ENCODE data around the gene PLPPR1. TPM values are rescaled to one million over a fixed set of nuclear protein-coding genes. Genes with fewer than 3 reads are reported as not detected.

The PLPPR1 gene
- total RNA-seq, 1 donor from 2014 or later, result not detected

DNA sequence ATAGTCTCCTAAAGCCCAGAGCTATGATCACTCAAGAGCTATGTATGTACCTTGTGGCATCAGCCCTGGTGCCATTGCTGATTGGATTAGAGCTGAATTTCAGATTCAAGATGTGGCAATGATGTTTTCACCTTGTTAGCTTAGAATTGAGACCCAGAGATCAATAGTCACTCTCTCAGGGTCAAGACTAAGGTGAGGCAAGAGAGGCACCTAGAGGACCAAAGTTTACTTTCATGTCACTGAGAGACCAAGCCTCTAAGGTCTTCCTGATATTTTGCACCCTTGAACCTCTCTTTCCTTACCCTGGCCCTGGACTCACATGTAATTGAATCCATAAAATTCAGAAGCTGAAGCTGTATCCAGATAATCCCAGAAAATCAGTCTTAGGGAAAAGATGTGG, 313.4 kb downstream of the PLPPR1 start:
- no peak for DNase-seq (ENCODE audit: low spot score)

DNA sequence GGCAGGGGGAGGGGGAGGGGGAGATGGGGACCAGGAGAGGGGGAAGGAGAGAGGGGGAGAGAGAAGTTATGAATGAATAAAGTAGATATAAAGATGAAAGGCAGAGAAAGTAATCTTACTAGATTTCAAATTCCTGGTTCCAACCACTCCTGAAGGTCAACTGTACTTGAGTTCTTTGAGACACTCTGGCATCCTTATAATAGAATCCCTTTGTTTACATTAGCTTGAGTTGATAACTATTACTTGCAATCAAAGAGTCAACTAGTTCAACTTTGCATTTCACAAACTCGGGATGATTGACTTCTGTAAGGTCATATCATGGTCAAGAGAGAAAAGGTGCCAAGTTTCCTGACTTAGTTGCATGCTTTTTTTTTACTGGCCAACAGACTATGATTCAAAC, 314.1 kb downstream of the PLPPR1 start:
- no peak for DNase-seq (ENCODE audit: low spot score)

DNA sequence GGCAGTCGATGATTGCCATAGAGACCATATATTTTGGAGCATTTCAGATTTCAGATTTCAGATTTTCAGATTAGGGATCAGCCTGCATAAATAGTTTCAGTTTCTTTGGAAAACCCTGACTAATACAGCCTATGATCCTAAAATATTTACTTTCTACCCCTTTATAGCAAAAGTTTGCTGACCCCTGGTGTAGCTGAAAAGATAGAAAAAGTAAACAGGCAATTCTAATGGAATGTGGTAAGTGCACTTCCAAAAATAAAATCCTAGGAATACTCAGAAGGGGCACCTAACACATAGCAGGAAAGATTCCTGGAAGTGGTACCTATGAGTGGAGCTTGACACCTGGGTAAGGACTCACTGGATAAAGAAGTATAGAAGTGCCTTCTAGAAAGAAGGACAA, 321.8 kb downstream of the PLPPR1 start:
- no peak for DNase-seq (ENCODE audit: low spot score)

DNA sequence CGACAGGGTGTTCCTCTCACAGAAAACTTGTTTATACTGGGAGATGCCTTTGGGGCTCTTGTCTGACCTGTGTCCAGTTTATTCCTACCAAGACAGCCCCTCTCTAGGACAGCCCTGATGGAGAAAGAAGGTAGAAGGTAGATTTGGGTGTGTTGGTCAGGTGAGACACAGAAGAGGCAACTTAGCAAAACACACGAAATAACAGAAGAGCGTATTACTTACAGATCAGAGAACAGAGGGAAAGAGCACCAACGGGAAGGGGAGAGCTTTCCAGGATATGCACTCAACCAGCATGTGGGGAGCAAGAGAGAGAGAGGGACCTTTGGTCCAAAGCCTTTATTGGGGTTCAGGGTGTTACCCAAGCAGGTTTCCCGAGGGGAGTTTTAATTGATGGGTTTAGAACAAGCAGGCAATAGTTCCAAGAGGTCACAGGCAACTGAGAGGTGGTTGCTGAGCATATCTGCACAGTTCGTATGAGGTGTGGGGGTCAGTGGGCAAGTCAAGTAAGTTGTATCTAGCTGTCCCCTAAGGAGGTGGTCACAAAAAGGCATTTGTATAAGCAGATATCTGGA, 324.5 kb downstream of the PLPPR1 start:
- no peak for DNase-seq (ENCODE audit: low spot score)

DNA sequence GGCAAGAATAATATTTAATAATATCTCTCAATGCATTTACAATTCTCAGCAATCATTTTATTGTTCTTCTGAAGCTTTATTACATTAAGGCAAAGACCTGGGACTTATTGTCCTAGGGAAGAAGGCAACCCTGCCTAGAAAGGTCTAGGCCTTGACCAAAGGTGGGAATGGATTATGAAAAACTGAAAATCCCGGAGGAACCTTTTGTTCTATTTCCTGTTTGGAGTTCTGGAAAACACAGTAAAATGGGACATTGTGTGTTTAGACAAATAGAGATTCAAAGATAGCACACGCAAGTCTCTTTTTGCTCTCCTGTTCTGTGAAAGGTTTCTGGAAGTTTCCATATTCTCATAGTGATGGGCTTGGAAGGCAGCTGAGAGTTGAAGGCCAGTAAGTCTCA, 325.2 kb downstream of the PLPPR1 start:
- no peak for DNase-seq (ENCODE audit: low spot score)

DNA sequence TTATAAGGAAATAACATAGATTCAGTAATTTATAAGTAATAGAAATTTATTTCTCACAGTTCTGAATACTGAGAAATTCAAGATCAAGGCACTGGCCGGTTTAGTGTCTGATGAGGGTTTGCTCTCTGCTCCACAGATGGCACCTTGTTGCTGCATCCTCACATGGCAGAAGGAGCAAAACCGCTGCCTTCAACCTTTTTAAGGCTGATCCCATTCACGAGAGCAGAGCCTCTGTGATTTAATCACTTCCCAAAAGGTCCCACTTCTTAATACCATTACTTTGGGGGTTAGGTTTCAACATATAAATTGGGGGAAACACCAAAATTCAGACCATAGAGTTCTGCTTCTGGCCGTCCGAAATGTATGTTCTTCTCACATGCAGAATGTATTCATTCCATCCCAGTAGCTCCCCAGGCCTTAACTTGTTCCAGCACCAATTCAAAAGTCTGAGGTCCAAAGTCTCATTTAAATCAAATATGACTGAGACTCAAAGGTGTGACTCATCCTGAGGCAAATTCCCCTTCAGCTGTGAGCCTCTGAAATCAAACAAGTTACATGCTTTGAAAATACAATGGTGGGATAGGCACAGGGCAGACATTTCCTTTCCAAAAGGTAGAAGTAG, 325.7 kb downstream of the PLPPR1 start:
- DNase-seq (ENCODE audit: low spot score), result no peak

DNA sequence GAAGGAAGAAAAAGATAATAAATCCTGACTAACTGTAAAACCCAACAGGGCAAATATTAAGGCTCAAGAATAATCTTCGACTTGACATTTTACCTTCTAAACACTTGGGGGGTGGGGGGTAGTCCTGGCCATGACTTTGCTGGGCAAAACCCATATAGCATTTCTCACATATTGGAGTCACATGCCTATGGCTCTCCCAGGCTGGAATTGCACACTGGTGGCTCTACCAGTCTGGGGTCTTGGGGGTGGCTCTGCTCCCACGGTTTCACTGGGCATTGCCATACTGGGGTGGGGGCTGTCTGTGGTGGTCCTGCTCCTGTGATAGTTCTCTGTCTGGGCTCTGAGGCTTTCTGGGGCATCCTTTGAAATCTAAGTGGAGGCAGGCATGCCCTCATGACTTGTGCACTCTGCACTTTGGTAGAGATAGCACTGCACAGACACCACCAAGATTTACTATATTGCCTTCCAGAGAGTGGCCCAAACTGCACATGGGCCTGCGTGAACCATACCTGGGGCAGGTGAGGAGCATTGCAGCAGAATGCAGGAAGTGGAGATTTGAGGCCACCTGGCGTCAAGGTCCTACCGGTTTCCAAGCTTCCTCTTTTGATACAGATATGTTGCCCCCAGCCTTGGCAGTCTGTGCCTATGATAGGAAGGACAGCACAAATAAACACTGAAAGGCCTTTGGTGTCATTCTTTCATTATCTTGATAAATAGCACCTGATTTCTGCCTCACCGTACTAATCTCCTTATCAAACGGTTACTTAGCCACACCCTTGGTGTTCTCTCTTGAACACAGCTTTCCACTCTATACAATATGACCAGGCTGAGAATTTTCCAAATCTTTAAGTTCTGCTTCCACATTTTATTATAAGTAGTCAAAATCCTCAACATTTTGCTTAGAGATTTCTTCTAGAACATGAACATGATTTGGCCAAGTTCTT, 326.5 kb downstream of the PLPPR1 start:
- DNase-seq (ENCODE audit: low spot score), result no peak

DNA sequence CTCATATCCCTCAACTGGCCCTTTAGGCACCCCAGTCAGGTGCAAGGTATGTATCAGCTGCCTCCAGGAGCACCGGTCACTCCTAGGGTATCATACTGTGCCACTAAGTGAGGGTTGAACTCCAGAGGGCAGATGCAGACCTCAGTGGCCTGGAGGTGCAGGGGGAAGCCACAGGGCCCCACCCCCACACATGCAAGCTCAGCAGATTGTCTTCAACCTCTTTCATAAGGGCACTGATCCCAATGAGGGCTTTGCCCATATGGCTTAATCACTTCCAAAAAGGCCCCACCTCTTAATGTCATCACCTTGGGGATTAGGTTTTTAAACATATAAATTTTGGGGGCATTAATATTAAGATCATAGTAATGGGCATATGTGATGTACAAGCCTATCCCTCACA, 328.1 kb downstream of the PLPPR1 start:
- DNase-seq (ENCODE audit: low spot score), result no peak

DNA sequence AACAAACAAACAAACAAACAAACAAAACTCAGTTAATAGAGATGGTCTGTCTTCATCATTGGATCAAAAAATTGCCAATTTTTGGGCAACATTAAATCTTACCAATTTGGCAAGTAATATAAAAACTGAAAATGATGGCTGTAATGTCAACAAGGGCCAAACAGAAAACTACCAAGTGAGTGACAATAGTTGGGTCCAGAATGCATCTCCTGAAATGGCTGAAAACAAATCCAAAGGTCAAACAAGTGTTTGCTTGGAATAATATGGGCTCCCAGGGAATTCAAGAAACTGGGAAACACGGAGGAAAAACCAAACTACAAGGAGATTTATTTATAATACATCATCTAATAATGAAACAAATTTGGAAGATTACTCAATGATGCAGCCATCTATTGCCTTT, 331.2 kb downstream of the PLPPR1 start:
- no peak for DNase-seq (ENCODE audit: low spot score)

DNA sequence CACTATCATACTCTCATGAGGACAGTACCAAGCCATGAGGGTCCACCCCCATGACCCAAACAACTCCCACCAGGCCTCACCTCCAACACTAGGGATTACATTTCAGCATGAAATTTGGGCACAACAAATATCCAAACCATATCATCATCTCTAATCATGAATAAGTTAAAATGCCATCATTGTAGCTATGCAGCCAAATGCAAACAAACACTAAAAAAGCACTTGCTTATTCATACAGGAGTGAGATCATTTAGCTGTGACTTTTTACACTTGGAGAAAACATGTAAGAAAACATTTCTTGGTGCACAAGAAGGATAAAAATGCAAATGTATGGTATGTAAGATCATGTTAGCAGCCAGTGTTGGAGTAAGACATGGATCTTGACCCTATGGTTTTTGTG, 332.1 kb downstream of the PLPPR1 start:
- no peak for DNase-seq (ENCODE audit: low spot score)

DNA sequence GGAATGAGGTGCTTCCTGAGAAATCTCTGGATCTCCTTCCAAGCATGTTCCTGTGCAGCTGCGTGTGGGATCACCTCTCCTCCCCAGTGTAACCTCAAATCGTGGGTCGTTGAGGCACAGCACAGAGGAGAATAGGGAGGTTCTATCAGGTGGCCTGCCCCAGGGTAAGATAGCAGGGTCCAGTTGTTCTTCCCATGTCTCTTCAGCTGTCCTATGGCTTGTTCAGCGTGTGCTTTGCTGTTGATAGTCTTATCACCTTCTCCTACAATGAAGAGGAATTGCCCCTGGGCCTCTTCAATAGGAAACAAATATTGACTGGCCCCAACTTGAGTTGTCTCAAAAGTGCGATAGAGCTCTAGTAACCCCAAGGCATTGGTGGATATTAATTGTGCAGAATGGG, 333.9 kb downstream of the PLPPR1 start:
- no peak for DNase-seq (ENCODE audit: low spot score)

DNA sequence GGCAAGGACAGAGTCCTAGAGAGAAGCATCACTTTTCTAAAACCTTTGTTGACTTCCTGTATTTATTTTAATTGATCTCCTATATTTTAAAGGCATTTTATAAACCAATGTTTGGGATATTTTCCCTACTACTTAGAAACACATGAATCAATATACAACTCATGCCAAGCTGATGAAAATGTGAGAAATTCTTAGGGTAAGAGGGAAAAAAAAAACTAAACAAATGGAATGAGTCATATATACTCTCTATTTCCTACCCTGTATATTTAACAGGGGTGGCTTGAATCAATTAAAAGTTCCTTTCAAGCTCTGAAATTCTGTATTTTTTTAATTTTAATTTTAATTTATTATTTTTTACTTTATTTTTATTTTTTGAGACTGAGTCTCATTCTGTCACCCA, 336.7 kb downstream of the PLPPR1 start:
- no peak for DNase-seq (ENCODE audit: low spot score)

DNA sequence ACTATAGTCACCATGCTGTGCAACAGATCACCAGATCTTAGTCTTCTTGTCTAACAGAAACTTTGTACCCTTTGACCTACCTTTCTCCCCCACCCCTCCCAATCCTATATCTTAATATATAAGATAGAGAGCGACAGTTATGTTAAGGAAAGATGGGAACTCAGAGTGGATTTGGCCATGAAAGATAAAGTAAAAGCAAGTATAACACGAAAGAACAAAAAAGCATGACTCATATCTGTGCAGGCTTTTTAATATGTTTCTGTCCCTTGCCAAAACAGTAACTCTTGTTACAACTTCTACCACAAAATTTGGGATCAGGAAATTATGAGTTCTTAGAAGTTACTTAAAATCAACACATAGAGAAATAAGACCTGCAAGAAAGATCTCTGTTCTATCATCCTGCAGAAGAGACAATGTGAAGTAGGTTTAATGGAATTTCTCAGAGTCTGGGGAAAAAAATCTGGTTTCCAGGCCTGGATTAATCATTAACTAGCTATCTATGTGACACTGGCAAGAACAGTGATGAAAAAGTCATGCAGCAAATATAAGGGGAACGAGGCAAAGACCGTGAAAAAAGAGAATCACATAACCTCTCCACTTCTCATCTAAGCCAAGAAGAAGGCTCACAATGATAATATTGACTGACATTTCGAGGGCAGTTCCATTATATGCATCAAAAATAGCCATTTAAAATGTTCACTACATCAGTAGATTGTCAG, 337.7 kb downstream of the PLPPR1 start:
- no peak for DNase-seq (ENCODE audit: low spot score)

DNA sequence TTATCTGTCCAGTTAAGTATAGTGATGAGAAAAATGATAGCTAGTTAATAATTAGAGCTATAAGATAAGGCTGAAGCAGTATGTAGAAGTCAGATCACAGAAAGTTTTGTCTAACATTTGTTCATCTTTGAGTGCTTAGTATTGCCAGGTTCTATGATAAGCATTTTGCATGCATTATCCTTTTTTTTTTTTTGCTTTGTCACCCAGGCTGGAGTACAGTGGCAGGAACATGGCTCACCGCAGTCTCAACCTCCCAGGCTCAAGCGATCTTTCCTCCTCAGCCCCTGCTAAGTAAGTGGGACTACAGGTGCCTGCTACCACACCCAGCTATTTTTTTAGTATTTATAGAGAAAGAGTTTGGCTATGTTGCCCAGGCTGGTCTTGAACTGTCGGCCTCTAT, 338.8 kb downstream of the PLPPR1 start:
- DNase-seq (ENCODE audit: low spot score), result no peak

DNA sequence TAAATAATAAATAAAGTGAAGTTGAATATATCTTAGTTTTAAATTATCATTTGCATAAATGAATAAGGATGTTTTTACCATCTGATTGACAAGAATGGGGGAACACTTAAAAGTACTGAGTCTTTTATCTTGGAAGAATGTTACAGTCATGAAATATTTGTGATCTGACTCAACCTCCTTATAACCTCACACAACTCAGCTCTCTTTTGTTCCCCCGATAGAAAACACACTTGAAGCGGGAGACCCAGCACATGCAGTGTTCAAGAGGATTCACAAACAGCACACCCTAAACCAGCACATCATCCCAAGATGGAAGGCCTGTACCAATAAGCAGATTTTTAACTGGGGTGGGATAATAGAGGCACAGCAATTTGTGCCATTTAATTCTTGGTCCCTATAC, 340.8 kb downstream of the PLPPR1 start:
- no peak for DNase-seq (ENCODE audit: low spot score)

DNA sequence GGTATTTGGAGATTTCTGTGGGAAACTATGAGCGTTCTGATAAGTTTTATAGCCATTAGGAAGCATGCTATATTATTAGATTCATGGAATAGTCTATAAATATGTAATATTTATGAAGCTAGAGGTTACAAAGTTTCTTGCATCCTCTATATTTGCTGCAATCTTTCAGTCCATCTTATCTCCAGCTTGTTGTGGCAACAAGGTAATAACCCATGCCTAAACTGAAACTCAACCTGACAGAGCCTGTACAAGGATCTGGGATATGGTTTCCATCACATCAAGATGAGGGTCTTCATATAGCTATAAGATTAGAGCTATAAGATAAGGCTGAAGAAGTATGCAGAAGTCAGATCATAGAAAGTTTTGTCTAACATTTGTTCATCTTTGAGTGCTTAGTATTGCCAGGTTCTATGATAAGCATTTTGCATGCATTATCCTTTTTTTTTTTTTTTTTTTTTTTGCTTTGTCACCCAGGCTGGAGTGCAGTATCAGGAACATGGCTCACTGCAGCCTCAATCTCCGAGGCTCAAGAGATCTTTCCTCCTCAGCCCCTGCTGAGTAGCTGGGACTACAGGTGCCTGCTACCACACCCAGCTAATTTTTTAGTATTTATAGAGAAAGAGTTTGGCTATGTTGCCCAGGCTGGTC, 341.5 kb downstream of the PLPPR1 start:
- no peak for DNase-seq (ENCODE audit: low spot score)

DNA sequence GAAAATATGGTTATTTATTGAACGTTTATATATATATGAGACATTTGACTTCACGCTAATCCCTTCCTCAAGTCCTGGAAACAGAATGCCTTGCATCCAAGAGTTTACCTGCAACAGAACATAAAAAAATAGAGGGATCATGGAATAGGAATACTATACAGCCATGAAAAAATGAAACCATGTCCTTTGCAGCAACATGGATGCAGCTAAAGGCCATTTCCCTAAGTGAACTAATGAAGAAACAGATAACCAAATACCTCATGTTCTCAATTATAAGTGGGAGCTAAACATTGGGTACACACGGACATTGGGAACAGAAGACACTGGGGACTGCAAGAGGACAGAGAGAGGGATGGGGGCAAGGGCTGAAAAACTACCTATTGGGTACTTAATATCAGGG, 343.3 kb downstream of the PLPPR1 start:
- no peak for DNase-seq (ENCODE audit: low spot score)

DNA sequence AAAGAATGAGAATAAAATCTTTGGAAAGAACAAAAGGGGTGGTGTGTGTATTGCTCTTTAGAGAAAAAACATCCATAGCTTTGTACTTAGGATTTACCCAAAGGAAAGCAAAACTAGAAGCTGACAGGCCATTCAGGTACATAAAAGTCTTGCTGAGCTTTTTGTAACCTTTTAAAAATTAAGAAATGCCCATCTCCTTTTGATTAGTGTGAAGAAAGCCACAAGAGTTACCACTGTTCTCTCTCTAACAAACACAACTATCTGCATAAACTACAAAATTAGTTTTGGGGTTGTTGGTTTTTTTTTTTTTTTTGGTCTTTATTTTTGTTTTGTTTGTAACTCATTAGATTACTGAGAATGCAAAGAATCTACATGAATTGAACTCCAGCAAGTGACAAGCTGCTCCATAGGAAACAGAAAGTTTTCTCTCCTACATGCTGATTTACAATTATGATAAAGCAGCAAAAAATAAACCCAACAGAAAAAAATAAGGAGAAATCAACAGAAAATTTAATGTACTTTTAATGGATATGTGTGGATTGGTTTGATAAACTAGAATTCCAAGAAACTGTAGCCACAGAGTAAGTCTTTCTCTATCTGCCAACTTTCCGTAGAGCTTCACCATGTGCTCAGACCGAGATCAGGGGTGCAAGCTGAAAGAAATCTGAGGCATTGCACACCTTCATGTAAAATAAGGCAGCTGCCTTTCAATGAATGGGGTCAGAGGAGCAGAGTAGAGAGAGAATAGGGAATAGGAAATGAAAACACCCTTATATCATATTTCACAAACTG, 344.0 kb downstream of the PLPPR1 start:
- DNase-seq (ENCODE audit: low spot score), result no peak

Data from mesenteric fat pad (tissue), 1 donor.